ENCODE measurements around the gene CSF2RB.

CSF2RB gene

GRCh38 chr22:36938886-36939285 is 25.5 kb downstream of the CSF2RB start:
- DNase-seq = no peak

DNA sequence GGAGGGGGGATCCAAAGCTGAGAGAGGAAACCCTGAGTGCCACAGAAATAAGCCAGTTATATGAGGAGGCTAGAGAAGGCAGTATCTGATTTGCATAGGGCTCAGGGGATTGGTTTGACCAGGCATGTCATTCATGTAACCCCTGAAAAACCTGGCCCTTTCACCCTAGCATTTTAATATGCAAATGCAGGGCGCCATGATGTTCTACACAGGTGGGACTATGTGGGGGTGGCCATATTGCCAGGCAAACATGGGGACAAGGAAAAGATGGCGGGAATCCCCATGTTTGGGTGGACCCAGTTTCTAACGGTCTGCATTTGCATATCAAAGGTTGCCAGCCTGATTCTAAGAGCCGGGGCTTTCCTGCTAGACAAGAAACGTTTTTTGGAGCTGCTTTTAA is 27.2 kb downstream of the CSF2RB start:
- no peak for DNase-seq

DNA sequence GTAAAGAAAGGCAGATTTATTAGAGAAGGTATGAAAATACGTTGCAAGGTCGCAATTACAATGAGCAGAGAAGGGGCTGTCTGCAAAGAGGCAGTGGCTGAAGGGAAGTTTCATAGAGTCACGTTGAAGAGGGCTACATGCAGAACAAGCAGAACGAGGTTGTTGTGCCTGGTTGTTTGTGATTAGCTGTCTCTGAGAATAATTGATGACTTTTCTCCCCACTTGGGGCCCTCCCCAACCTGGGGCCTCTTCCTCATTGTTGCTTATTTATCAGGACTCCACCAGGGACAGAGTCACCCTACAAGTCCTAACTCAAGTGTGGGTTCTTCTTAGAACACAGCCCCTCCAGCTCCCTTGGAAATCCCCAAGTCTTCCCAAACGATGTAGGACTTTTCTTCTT is 29.1 kb downstream of the CSF2RB start:
- DNase-seq = no peak

GRCh38 chr22:36946421-36947158 is 33.2 kb downstream of the CSF2RB start:
- DNase-seq = no peak

DNA sequence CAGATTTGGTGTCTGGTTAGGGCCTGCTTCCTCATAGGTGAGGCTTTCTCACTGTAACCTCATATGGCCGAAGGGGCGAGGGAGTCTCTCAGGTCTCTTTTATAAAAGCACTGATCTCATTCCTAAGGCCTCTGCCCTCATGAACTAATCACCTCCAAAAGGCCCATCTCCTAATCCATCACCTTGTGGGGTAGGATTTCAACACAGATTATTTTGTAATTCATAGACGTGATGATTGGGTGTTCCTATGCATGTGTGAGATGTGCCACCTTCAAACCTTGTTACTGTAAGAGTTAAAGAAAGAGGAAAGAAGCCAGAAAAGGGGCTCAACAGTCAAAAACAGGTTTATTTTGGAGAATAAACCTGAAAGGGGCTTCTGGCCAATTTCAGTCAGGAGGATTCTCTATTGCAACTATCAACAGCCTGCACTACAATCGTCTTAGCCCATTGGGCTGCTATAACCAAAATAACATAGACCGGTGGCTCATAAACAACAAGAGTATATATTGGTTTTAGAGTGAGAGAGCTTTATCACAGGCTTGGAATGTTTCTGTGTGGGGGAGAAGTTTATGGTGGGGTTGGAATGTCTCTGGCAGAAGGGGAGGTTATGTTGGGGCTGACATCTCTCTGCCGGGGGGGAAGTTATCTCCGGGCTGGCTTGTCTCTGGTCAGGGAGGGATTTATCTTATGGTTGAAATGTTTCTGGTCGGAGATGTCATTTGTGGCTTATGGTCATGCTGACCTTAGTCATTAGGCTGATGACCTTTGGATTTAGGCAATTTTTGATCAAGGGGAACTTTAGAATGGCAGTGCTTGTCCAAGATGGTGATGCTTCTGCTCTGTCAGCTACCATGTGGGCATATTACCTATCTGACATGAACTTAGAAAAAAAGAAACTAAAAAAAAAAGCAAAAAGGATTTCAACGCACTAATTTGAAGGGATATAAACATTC is 35.1 kb downstream of the CSF2RB start:
- no peak for DNase-seq

GRCh38 chr22:36950797-36951590 is 37.6 kb downstream of the CSF2RB start:
- no peak for DNase-seq

GRCh38 chr22:36951746-36952145 is 38.3 kb downstream of the CSF2RB start:
- DNase-seq = no peak

GRCh38 chr22:36953239-36954080 is 40.0 kb downstream of the CSF2RB start:
- DNase-seq = no peak

GRCh38 chr22:36954251-36955014 is 41.0 kb downstream of the CSF2RB start:
- no peak for DNase-seq

DNA sequence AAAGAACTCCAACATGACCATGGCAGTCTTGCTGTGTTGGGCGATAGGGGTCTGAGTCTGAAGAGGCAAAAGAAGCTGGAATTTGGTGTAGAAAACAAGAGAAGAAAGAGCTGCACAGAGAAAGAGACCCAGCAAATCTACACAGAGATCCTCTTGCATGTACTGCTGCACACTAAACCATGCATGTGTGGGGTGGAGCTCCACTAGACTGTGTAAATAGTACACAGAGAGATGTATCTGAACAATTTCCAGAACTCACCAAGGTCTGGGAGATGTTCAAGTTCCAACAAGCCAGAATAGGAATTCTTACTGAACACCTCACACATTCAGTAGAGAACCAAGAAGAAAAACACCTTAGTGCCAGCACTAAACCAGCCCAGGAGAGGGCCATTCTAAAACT is 42.3 kb downstream of the CSF2RB start:
- DNase-seq = no peak

- no peak for DNase-seq
Measured at GRCh38 chr22:36958366-36958765, 44.9 kb downstream of the CSF2RB start.

DNA sequence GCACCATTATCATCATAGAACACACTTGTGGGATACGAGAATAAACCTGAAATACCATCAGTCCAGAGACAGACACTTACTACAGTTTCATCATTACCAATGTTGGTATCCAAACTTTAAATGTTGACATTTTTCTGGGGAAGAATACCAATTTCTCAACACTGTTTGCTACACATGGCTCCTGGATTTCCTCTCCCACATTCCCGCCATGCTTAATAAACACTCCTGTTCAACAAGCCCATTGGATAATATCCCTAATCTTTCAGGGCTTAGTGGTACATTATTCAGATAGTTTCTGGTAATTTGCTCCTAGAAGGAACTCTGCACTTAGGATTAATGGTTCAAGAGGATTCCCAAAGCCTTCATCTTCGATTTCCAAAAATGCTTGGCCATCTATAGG is 48.2 kb downstream of the CSF2RB start:
- DNase-seq = no peak

- DNase-seq = no peak
Measured at GRCh38 chr22:36963302-36963701, 49.9 kb downstream of the CSF2RB start.

DNA sequence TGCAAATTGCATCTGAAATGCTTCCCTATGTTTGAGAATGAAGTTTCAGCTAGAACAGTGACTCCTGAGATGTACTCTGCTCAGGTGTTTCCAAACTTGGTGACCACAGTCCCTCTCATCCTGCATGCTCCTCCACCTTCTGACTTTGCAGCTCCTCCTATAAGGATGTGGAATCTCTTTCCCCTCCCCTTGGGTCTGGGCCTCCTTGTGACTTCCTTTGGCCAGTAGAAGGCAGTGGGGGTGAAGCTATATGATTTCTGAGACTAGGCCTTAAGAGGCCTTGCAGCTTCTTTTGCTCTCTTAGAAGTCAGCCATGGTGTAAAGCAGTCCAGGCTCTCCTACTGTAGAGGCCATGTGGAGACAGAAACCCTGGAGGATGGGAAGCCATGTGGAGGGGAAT is 50.7 kb downstream of the CSF2RB start:
- DNase-seq = no peak

GRCh38 chr22:36965696-36966095 is 52.3 kb downstream of the CSF2RB start:
- no peak for DNase-seq

DNA sequence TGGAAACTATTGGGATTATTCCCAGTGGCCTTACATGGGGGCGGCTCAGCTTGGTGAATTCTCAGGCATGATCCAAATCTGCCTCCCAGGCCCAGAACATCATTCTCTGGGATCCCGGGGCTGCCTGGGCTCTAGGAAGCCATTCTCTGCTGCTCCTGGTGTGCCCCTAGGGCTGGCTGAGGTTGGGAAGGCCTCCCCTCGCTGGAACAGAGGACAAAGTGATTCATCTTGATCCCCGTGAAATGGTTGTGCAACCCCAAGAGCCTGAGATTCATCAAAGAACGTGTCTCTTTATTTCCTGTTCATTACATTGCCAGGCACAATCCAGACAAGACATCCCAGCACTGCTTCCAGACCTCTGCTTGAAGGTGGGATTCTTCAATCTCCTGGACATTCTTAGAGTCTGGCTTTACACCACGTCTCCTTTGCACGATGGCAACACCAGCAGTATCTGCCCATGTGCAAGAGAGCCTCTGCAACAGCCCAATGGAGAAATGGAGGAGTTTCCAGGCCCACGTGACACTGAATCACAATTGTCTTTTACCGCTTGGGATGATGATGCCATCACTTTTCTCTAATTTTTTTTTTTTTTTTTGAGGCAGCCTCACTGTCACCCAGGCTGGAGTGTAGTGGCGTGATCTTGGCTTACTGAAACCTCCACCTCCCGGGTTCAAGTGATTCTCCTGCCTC is 53.6 kb downstream of the CSF2RB start:
- DNase-seq = no peak

- no peak for DNase-seq
Measured at GRCh38 chr22:36968249-36968964, 55.0 kb downstream of the CSF2RB start.

GRCh38 chr22:36971341-36972125 is 58.1 kb downstream of the CSF2RB start:
- DNase-seq = no peak

GRCh38 chr22:36976606-36977005 is 63.2 kb downstream of the CSF2RB start:
- DNase-seq = no peak
